Testis (tissue), 2 donors: ENCODE results near the gene NRP1.

Source experiments
- CTCF ChIP-seq, 3 experiments: fragments of 450-650 bp in 2 of 3; fragments of 200-600 bp in 1 of 3; sonication (generic) in 1 of 3; IDR thresholded peaks; one replicate each; pipeline ENCODE4 v1.5.1; 2016 to 2019; ENCODE audit warnings: antibody characterized with exemption in 3 of 3, mild to moderate bottlenecking in 2 of 3, moderate library complexity in 1 of 3
- POLR2A ChIP-seq: fragments of 450-650 bp; IDR thresholded peaks from one replicate; pipeline ENCODE4 v1.6.1; 2017; ENCODE audit warnings: antibody characterized with exemption, mild to moderate bottlenecking, moderate library complexity

GRCh38 chr10:33291053-33291592, 43.3 kb downstream of the NRP1 start:
- TF ChIP-seq CTCF (IDR thresholded peaks at IDR 0.05) (no peak), POLR2A (no peak)
